Stimulated activated CD4-positive, alpha-beta T cell treated with anti-CD3 and anti-CD28 coated beads, TNF-alpha, amount 100 ng/mL, for 48 hours (primary cell): Measurements from ENCODE around the gene CLPTM1.

ENCODE experiments used
- DNase-seq, 3 donors: peaks; one replicate each; pipeline ENCODE4 v3.0.0-alpha.2; 2020; ENCODE audit warnings: low read depth in 3 of 3

CLPTM1 gene

DNA sequence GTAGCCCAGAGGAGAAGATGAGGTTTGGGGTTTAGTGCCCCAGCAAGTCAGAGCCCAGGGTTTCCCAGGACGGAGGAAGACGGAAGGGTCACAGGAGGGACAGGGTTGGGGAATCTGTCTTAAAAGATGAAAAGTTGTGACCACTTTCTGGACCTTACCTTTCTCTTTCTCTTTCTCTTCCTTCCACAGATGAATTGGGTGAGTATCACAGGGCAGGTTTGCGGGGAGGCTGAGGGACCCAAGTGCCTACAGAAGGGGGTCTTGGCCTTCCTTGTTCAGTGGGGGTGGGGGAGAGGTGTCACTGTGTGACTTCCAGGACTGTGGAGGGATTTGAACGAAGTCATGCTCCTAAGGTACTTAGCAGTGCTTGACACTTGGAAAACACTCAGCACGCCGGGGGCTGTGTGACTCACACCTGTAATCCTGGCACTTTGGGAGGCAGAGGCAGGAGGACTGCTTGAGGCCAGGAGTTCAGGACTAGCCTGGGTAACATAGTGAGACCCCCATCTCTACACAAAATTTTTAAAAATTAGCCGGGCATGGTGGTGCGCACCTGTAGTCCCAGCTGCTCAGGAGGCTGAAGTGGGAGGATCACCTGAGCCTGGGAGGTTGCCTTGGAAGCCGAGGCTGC, 54.6 kb downstream of the CLPTM1 start:
- no peak for DNase-seq

DNA sequence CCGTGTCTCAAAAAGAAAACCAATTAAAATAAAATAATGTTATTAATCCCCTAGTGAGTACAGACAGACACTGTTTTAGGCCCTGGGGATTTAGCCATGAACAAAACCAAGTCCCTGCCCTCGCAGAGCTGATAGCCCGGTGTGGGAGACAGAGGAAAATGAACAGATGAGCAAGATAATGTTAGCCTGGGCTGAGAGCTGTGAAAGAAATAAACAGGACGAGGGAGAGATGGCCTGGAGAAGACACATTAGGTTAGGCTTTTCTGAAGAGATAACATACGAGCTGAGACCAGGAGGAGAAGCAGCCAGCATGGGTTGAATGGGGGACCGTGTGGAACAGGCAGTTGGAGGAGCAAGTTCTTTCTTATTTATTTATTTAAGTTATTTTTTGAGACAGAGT, 55.1 kb downstream of the CLPTM1 start:
- DNase-seq, result no peak

DNA sequence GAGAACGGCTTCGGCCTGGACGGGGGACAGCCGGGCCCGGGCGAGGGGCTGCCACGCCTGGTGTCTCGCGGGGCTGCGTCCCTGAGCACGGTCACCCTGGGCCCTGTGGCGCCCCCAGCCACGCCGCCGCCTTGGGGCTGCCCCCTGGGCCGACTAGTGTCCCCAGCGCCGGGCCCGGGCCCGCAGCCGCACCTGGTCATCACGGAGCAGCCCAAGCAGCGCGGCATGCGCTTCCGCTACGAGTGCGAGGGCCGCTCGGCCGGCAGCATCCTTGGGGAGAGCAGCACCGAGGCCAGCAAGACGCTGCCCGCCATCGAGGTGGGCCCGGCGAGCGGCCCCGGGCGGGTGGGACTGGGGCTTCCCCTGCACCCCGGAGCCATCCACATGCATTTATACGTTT, 56.8 kb downstream of the CLPTM1 start:
- DNase-seq, result no peak

DNA sequence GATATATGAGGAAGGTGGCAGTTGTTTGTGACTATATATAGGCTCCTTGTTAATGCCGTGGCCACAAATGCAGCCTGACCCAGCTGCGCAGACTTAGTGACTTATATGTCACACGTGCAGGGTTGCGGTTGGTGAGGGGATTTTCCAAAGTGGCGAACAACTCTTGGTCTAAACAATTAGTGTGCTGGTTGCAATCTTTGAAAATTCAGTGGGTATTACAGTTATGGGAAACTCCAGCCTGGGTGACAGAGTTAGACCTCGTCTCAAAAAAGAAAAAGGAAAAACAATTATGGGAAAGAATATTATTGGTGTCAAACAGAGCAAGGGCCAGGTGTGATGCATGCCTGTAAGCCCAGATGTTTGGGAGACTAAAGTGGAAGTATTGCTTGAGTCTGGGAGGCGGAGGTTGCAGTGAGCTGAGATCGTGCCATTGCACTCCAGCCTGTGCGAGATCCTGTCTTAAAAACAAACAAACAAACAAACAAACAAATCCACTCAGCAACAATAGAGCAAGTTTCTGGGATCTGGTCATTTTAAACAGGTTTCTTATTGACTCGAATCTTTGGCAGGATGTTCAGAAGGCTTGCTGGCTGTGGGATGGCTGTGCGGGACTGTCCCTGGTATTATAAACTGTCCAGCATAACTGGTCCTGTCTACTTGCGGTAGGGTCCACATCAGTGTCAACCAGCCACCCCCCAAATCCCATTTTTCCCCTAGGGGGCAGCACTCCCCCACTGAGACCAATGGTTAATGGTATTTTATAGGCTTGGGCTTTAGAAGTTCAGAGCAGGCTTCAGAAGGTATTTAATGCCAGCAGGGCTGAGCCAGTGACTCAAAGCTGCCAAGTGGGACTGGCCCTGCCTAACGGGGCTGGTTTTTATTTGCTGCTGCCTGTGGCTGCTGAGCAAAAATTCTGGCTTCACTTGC, 61.5 kb downstream of the CLPTM1 start:
- peak; percentile 40 to 56 (median 52) for DNase-seq

DNA sequence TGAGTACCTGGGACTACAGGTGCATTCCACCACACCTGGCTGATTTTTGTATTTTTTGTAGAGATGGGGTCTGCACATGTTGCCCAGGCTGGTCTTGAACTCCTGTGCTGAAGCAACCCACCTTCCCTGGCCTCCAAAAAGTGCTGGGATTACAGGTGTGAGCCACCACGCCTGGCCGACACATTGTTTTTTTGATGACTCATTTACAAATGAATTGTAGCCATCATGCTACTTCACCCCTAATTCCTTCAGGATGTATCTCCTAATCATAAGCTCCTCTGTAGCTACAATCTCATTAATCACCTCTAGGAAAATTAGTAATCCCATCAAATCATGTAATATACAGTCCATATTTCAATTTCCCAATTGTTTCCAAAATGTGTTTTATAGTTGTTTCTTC, 64.0 kb downstream of the CLPTM1 start:
- DNase-seq, result no peak

DNA sequence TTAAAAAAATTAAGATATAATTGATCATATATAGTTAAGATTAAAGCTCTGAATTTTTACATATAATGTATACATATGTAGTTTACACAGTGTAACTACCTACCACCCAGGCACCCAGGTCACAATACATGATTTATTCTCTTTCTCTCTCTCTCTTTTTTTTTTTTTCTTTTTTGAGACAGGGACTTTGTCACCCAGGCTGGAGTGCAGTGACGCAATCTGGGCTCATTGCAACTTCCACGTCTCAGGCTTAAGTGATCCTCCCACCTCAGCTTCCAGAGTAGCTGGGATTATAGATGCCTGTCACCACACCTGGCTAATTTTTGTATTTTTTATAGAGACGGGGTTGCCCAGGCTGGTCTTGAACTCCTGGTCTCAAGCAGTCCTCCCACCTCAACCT, 64.9 kb downstream of the CLPTM1 start:
- DNase-seq, result no peak

DNA sequence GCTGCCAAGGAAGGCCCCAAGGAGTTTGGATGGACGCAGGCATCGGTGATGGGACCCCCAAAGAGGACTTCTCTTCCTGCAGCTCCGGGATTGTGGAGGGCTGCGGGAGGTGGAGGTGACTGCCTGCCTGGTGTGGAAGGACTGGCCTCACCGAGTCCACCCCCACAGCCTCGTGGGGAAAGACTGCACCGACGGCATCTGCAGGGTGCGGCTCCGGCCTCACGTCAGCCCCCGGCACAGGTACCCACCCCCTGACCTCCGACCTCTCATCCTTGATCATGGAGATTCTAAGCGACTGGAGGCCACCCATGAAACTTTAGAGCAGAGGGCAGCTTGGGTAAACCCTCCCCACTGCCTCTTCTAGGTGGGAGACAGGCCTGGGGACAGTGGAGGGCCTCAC, 66.8 kb downstream of the CLPTM1 start:
- DNase-seq, result no peak

DNA sequence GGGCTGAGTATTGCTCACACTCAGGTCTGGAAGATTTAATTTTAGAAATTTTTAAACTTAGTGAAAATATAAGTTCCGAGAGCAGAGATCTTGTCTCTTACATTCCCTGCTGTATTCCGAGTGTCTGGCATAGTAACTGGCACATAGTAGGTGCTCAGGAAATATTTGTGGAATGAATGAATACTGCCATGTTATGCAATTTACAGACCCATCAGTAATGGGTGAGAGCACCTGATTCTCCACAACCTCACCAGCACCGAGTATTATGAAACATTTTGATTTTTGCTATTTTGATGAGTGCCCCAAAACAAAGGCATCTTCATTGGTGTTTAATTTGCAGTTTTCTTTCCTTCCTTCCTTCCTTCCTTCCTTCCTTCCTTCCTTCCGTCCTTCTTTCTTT, 67.9 kb downstream of the CLPTM1 start:
- no peak for DNase-seq

DNA sequence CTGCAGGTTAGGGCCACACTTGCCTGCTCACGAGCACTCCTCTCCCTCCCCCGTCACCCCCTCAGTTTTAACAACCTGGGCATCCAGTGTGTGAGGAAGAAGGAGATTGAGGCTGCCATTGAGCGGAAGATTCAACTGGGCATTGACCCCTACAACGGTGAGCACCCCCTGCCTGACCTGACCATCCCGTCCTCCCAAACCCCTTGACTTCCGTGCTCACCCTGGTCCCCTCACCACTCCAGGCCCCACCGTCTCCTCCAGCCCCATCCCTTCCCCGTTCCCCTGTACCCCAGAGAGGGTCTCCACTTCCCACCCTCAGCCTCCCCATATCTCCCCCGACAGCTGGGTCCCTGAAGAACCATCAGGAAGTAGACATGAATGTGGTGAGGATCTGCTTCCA, 70.1 kb downstream of the CLPTM1 start:
- no peak for DNase-seq

DNA sequence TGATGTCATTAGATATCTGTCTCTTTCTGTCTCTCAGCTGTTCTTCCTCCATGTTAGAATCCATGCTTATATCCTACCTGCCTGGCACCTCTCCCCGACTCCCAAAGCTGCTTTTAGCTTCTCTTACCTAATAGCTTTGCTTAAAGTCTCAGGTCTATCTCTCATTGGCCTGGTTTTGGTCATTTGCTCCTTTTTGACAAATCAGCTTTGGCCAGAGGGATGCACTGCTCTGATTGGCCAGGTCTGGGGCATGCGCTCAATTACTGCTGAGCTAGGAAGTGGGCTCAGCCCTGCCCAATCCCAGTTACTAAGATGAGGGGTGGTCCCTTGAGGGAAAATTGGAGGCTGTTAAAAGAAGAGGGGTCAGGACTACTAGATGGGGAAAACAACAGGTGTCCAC, 72.2 kb downstream of the CLPTM1 start:
- DNase-seq, result no peak

DNA sequence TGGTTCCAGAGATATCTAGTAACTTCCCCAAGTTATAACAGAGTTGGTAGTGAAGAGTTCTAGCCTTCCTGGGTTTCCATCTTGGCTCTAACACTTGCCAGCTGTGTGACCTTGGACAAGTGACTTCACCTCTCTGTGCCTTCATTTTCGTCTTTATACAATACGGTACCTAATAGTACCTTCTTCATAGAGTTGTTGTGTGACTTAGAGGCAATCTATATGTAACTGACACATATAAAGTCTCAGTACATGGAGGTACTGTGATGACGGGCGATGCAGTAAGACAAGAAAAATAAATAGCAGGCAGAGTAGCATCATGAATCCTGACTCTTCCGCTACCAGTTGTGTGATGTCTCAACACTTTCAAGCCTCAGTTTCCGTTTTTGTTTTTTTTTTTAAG, 75.6 kb downstream of the CLPTM1 start:
- DNase-seq, result no peak

DNA sequence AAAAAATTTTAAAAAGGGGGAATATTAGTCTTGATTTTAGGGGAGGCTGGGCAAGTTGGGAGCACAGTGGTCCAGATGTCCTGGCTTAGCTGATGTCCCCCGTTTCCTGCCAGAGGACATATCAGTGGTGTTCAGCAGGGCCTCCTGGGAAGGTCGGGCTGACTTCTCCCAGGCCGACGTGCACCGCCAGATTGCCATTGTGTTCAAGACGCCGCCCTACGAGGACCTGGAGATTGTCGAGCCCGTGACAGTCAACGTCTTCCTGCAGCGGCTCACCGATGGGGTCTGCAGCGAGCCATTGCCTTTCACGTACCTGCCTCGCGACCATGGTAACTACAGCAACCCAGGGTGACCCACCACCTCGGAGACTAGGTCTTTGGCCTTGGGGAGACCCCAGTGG, 77.2 kb downstream of the CLPTM1 start:
- DNase-seq, result no peak

DNA sequence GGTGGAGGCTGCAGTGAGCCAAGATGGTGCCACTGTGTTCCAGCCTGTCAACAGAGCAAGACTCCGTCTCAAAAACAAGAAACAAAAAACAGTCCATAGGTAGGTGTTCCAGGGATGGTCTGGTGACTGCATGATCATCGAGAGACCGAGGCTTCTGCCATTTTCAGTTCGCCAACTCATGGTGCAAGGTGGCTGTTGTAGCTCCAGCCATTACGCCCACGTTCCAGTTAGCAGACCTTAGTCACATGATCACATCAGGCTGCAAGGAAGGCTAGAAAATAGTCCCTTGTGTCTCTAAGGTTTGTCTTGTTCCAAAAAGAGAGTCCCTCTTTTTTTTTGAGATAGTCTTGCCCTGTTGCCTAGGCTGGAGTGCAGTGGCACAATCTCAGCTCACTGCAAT, 80.6 kb downstream of the CLPTM1 start:
- DNase-seq, result no peak

DNA sequence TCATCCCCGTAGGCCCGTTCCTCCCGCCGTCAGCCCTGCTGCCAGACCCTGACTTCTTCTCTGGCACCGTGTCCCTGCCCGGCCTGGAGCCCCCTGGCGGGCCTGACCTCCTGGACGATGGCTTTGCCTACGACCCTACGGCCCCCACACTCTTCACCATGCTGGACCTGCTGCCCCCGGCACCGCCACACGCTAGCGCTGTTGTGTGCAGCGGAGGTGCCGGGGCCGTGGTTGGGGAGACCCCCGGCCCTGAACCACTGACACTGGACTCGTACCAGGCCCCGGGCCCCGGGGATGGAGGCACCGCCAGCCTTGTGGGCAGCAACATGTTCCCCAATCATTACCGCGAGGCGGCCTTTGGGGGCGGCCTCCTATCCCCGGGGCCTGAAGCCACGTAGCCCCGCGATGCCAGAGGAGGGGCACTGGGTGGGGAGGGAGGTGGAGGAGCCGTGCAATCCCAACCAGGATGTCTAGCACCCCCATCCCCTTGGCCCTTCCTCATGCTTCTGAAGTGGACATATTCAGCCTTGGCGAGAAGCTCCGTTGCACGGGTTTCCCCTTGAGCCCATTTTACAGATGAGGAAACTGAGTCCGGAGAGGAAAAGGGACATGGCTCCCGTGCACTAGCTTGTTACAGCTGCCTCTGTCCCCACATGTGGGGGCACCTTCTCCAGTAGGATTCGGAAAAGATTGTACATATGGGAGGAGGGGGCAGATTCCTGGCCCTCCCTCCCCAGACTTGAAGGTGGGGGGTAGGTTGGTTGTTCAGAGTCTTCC, 82.4 kb downstream of the CLPTM1 start:
- DNase-seq, result no peak

DNA sequence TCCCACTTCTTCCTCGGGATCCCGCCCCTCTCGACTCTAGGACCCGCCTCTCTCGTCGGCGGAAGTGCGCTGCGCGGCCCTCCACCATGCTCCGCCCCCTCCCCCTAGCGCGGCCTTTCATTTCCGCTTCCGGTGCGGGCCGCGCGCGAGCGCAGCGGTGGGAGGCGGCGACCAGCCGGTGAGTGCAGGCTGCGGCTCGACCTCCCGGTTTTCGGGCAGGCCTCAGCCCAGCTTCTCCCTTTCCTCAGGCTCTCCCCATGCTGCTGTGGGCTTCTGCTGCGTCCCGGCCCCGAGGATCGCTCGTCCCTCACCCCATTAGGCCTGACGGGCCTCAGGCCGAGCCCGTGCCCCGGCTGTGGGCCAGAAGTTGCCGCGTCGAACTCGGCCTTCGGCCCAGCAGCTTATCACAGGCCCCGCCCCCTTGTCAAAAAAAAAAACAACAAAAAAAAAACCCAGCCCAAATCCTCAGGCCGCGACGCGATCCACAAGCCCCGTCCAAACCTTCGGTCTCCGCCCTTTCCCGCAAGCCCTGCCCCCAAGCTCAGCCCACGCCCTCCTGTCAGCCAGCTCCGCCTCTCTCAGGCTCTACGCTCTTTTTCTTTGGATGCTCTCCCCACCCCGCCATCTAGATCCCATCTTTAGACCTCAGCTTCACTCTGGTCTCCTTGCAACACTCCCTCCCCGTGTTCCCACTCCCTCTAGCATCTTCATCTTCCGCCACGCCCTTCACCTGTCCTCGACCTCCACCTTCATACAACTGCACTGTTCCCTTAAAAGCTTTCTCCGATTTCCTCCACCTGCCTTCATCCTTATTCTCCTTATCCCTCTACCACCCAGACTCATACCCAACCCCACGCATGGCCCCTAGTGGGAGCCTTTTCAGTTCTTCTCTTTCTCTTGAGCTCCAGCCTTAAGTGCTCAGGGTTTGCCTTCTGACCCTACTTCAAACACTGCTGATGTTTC, 84.0 kb downstream of the CLPTM1 start, which contains the start of gene CLASRP:
CLASRP (plus strand) TSS at position 115 of the 963 bp plus-strand sequence. CDS start 1,168 bp downstream, outside the sequence.
- peak; percentile 73 to 87 (median 76) for DNase-seq

DNA sequence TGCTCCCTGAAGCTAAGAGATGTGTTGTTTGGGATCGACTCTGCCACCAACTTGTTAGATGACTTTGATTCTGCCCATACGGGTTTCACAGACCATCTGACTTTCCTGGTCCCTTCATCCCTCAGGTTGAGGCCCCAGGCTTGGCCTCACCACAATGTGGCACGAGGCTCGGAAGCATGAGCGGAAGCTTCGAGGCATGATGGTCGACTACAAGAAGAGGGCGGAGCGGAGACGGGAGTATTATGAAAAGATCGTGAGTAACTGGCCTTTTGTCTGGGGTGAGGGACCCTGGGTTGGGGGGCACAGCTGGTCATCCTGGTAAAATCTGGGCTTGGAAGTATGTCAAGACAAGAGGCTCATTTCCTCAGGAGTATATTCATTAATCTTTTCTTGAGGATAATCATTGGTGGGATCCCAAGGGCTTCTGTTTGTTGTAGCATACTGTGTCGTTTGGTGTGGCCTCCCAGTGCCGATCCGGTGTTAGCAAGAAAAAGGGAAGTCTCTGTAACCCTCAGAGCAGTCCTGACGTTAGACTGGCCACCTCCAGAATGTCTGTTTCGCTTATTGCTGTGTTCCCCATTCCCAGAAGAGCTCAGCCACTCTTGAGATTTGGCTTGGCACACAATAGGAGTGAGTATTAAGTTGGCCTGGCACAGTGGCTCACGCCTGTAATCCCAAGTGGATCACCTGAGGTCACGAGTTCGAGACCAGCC, 85.0 kb downstream of the CLPTM1 start:
- no peak for DNase-seq

DNA sequence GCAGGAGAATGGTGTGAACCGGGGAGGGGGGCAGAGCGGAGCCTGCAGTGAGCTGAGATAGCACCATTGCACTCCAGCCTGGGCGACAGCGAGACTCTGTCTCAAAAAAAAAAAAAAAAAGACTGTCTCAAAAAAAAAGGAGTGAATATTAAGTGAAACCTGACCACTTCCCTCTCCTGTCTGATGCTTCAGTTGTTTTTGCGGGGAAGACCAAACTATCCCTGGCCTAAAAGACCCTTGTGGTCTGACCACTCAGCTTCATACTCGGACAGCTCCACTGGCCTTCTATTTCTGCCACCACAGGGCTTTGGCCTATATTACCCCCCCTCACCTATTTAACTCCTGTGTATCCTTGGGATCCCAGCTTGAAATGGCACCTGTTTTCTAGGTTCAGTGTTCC, 85.9 kb downstream of the CLPTM1 start:
- DNase-seq, result no peak
